Heart left ventricle (tissue), 16 donors: ENCODE data around the gene MOCS2. TPM values are rescaled to one million over a fixed set of nuclear protein-coding genes. Genes with fewer than 3 reads are reported as not detected.

Source experiments
- ATAC-seq, 4 donors: fragments of 200-7000 bp; cut with Tn5 transposase; one replicate each; pipeline ENCODE4 v1.9.1; 2020 to 2022; ENCODE audit warnings: moderate library complexity in 4 of 4, mild to moderate bottlenecking in 3 of 4, moderate number of reproducible peaks in 1 of 4
- DNase-seq, 5 donors: peaks; one replicate each; pipeline ENCODE4 v3.0.0-alpha.2; 2020
- H3K27ac ChIP-seq, 12 donors: fragments of 200-600 bp; sonication (generic) in 4 of 12; one replicate each; pipeline versions ENCODE4 v1.5.0 to v1.8.0; 2016 to 2022; ENCODE audit warnings: mild to moderate bottlenecking in 2 of 12
- H3K27me3 ChIP-seq, 9 donors: fragments of 200-600 bp; sonication (generic) in 2 of 9; one replicate each; pipeline versions ENCODE4 v1.5.1 to v1.8.0; 2016 to 2022; ENCODE audit warnings: mild to moderate bottlenecking in 3 of 9
- H3K36me3 ChIP-seq, 9 donors: fragments of 200-600 bp; sonication (generic) in 2 of 9; one replicate each; pipeline versions ENCODE4 v1.5.0 to v1.8.0; 2018 to 2022; ENCODE audit warnings: mild to moderate bottlenecking in 2 of 9
- H3K4me1 ChIP-seq, 12 donors: fragments of 200-600 bp; sonication (generic) in 4 of 12; one replicate each; pipeline versions ENCODE4 v1.5.0 to v1.8.0; 2016 to 2022; ENCODE audit warnings: mild to moderate bottlenecking in 3 of 12
- H3K4me3 ChIP-seq, 12 donors: fragments of 200-600 bp; sonication (generic) in 4 of 12; one replicate each; pipeline versions ENCODE4 v1.5.0 to v1.8.0; 2017 to 2022; ENCODE audit warnings: mild to moderate bottlenecking in 9 of 12, moderate library complexity in 4 of 12
- H3K9me3 ChIP-seq, 12 donors: fragments of 200-600 bp; sonication (generic) in 4 of 12; one replicate each; pipeline versions ENCODE4 v1.5.0 to v1.8.0; 2016 to 2022; ENCODE audit warnings: mild to moderate bottlenecking in 1 of 12
- CTCF ChIP-seq, 12 donors: fragments of 200-600 bp; sonication (generic) in 4 of 12; IDR thresholded peaks; one replicate each; pipeline versions ENCODE4 v1.5.0 to v1.8.0; 2018 to 2022; ENCODE audit warnings: antibody characterized with exemption in 12 of 12, mild to moderate bottlenecking in 5 of 12
- POLR2A ChIP-seq, 2 donors: fragments of 450-650 bp; IDR thresholded peaks; one replicate each; pipeline ENCODE4 v1.6.1; 2017; ENCODE audit warnings: antibody characterized with exemption in 2 of 2, mild to moderate bottlenecking in 2 of 2, moderate library complexity in 2 of 2
- WGBS, 4 donors: extraction: QIAGEN DNeasy Blood & Tissue Kit in 2 of 4; methylation state at CpG; one replicate each; pipeline versions ENCODE4 v1.1.5 to v1.1.7; 2013 to 2018; 5-methylcytosine and 5-hydroxymethylcytosine counted together
- intact Hi-C, 10 donors: fragments of 100-400 bp; cut with DNase I; formaldehyde crosslinking; loops; one replicate each; pipeline versions ENCODE4 v1.11.1 to v1.14.2; 2022
- polyA plus RNA-seq, 2 donors: library from polyadenylated mRNA; stranded (reverse); fragments of 200-250 nt; gene quantifications; one replicate each; pipeline ENCODE4 v1.2.3, GENCODE V29; 2013
- total RNA-seq, 9 donors: library from RNA; depleted of rRNA in 2 of 9; stranded (reverse); fragments of >200 nt in 2 of 9; fragmentation: NEBNext Ultra II Directional in 3 of 9; extraction: Animal tissue kit (Norgen Biotek cat#: 25700) in 3 of 9; gene quantifications; one replicate each; pipeline versions ENCODE4 v1.1.0 to v1.2.4, GENCODE V29; 2016 to 2023
- donor health status: ischemic (EF 13 %, LVEDD 7.1; RV severe dilation, severe dysfunction).
- donor health status: healthy with polysubstance abuse.
- donor health status: DM: no; HTN: yes; CAD: no.
- donor health status: DM: no; HTN: no; CAD: no.
- donor health status: ischemic (EF 25% LVEDD 6.9; RV normal size, moderate dysfunction).
- donor health status: ischemic (EF 25% LVEDD 5.7; RV mildly dilated, moderate dysfunction).
- donor health status: healthy.
- donor health status: DM: yes; HTN: yes; CAD: no.
- donor health status: ischemic (EF 35%, LVEDD 5.7; RV mildly dilated, moderate dysfunction).
- donor health status: nonischemic (EF 11% LVEDD 7.7; RV severe dilation, severe dysfunction).
- donor health status: DM: yes; HTN: yes; CAD: no.
- donor health status: PGD.
- donor health status: ischemic (EF 29% LVEDD 5.4; RV normal size, mild dysfunction).
- donor health status: nonischemic (EF 23%, LVEDD 6.1; RV moderate dilation, normal function).

The MOCS2 gene
- total and polyA plus RNA-seq, 11 donors = 59.5 to 153 (median 75.2) TPM

DNA sequence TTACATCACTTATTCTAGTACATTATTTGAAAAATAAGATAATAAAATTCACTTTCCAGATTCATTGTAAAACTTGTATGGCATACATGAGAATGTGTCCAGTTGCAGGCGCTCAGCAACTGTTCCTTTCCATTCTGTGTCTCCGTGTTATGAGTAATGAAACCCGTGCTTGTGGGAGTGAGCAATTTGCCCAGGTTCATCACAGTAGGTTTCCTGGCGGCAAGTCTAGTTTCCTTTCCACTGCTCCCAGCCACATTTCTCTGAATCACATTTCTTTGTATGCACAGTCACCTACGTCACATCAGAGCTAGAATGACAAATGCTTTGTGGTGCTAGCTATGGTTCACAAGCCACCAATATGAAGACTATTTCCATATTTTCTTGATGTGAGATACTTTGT, 39.9 kb downstream of the MOCS2 start:
- no peak for DNase-seq
- H3K4me1 ChIP-seq = peaks cover 0 to 5% (median 0%) of the 10 kb centered on the region in 12 donors
- no peak for TF ChIP-seq POLR2A (IDR thresholded peaks at IDR 0.05)
- TF ChIP-seq CTCF (IDR thresholded peaks at IDR 0.05) = no peak
- H3K36me3 ChIP-seq = peaks cover 0 to 7% (median 0%) of the 10 kb centered on the region in 9 donors
- H3K27ac ChIP-seq = no peak overlapping the region
- no peak for ATAC-seq
- no peaks in the 10 kb centered on the region for H3K9me3 ChIP-seq
- WGBS, 4 donors = 89 to 93% (median 92%) methylated on average over 5 of the region's 5 CpGs
- intact Hi-C loops = no loop called here
- H3K4me3 ChIP-seq = no peak overlapping the region
- H3K27me3 ChIP-seq = no peaks in the 10 kb centered on the region

DNA sequence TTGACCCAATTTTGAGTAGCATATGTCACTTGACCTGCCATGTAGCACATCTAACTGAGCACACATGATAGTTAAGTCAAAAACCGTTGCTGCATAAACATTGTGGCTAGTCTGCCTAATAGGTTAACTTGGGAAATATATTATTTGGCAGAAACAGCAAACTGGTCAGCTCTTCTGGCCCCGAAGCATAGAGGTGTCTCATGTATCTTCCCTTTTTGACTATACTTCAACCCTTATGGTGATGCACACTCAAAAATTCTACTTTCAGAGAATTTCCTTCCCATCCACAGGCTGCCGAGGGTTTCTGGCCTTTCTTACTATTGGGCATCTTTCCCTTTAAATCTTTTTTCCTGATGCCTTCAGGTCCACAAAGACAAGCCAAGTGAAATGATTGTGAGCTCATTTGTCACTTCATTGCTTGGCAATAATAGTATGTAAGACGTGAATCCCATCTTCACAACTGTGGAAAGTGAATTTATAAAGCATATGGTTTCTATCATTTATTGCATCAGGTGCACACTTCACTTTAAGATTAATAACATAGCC, 41.2 kb downstream of the MOCS2 start:
- ATAC-seq = no peak
- 86 to 91% (median 90%) methylated on average over 4 of the region's 4 CpGs for WGBS, 4 donors
- peaks cover 0 to 5% (median 0%) of the 10 kb centered on the region in 9 donors for H3K36me3 ChIP-seq

DNA sequence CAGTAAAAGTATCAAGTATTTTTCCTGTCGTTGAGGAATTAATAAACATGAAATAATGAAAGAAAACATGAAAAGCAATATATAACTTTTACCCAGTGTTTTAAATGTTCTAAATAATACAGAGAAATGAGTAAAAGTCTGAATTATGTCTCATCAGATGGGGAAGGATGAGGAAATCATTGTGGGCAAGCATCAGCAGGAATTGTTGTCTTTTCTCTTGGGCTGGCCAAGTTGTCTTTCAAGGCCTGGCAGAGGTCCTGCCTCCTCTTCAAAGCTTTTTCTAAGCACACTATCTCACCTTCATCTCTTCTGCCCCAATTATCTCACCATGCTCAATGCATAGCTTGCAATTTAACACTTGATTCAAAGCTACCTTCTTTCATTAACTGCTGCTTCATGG, 41.9 kb downstream of the MOCS2 start:
- H3K4me3 ChIP-seq = no peak overlapping the region
- H3K36me3 ChIP-seq = peaks cover 0 to 5% (median 0%) of the 10 kb centered on the region in 9 donors
- intact Hi-C loops = no loop called here
- WGBS, 4 donors = 1 to 44% (median 23%) methylated on average over 1 of the region's 1 CpG
- TF ChIP-seq POLR2A (IDR thresholded peaks at IDR 0.05) = no peak
- no peak for TF ChIP-seq CTCF (IDR thresholded peaks at IDR 0.05)
- no peak for ATAC-seq
- peaks cover 0 to 5% (median 0%) of the 10 kb centered on the region in 12 donors for H3K4me1 ChIP-seq
- no peak overlapping the region for H3K27ac ChIP-seq
- no peak for DNase-seq
- H3K27me3 ChIP-seq = no peaks in the 10 kb centered on the region
- no peaks in the 10 kb centered on the region for H3K9me3 ChIP-seq

More for the DNA sequence above, 41.2 kb downstream of the MOCS2 start:
- H3K27ac ChIP-seq = no peak overlapping the region
- intact Hi-C loops = no loop called here
- H3K9me3 ChIP-seq = no peaks in the 10 kb centered on the region
- TF ChIP-seq POLR2A (IDR thresholded peaks at IDR 0.05) (no peak), CTCF (IDR thresholded peaks at IDR 0.05) (no peak)
- H3K27me3 ChIP-seq = no peaks in the 10 kb centered on the region
- peaks cover 0 to 5% (median 0%) of the 10 kb centered on the region in 12 donors for H3K4me1 ChIP-seq
- no peak for DNase-seq
- no peak overlapping the region for H3K4me3 ChIP-seq

DNA sequence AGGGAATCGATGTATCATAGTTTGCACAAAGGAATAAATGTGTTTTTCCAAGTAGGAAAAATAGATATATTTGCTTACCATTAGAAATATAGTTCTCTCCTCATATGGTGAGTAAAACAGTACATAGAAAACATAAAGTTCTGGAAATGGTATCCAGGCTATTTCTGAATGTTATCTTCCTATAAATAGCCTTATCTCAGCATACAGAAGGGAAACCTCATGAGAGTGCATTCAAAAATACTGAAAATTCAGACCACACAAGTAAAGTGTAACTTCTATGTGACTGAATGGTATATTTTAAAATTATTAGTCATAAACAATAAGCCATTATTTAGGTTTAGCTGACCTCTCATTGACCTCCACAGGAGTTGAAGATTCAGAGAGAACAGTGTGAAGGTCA, 43.5 kb downstream of the MOCS2 start:
- TF ChIP-seq CTCF (IDR thresholded peaks at IDR 0.05) (no peak), POLR2A (IDR thresholded peaks at IDR 0.05) (no peak)
- peaks cover 0 to 5% (median 0%) of the 10 kb centered on the region in 9 donors for H3K36me3 ChIP-seq

More for the DNA sequence above, 43.5 kb downstream of the MOCS2 start:
- Histone ChIP-seq H3K4me1 (peaks cover 0 to 5% (median 0%) of the 10 kb centered on the region in 12 donors), H3K27ac (no peak overlapping the region), H3K9me3 (no peaks in the 10 kb centered on the region), H3K27me3 (no peaks in the 10 kb centered on the region), H3K4me3 (no peak overlapping the region)
- DNase-seq (no peak), ATAC-seq (no peak)
- intact Hi-C loops = no loop called here
- whole genome bisulfite sequencing, 4 donors = 76 to 92% (median 83%) methylated on average over 1 of the region's 1 CpG
